ENCODE data around the gene CSGALNACT2. TPM values are rescaled to one million over a fixed set of nuclear protein-coding genes. Genes with fewer than 3 reads are reported as not detected.

The CSGALNACT2 gene
- polyA plus RNA-seq, 1 of the 3 experiments (the other 2 are of a cell fraction) = 11.5 TPM

DNA sequence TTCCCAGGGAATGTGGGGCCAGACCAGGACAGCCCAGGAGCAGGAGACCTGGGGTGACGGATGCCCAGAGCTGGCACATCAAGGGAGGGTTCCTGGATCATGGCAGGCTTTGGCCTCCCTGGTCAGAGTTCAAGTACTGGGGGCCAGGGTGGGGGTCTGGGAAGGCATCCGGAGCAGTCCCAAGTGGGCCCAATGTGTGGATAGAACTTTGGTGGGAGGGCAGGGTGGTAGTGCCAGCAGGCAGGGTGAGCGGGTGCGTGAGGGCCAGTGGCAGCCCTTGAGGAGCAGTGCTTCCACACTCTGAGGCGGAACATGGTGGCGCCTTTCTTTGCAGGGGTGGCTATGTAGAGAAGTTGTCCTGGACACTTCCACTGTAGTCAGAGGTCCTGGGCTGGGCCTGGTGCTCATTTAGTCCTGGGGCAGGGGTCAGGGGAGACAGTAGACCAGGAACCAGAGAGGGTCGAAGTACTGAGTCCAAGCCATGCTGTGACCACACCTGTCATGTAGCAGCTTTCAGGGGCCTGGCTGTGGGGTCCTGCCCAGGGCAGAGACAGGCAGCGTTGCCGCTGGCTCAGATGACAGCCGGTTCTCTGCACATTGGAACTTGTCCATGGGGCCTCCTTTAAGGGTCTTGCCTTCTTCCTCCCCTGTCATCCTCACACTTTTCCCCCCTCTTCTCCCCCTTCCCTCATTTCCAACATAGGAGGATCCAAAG lies 22.2 kb upstream of the CSGALNACT2 start (continued):
- TF ChIP-seq NFIC (IDR thresholded peaks at IDR 0.05; ENCODE audit: borderline replicate concordance) = no peak
- no peak for TF ChIP-seq FOXM1 (IDR thresholded peaks at IDR 0.05; ENCODE audit: low read depth)

GRCh38 chr10:43116596-43116995 lies 21.6 kb upstream of the CSGALNACT2 start:
- H3K9ac ChIP-seq = no peak overlapping the region
- H3K4me2 ChIP-seq = no peak overlapping the region
- no peak overlapping the region for H2AFZ ChIP-seq (ENCODE audit: low read depth)
- DNase-seq = no peak
- H3K9me2 ChIP-seq = no peaks in the 10 kb centered on the region
- no peak overlapping the region; a peak in 1 of 4 replicates for H3K27ac ChIP-seq (ENCODE audit: low read depth in 2 of 2, low read length in 1 of 2)
- H3K27me3 ChIP-seq (ENCODE audit: insufficient read depth) = no peaks in the 10 kb centered on the region
- peaks cover 0 to 5% of the 10 kb centered on the region in 2 experiments; a peak in 1 of 4 replicates for H3K4me1 ChIP-seq (ENCODE audit: control insufficient read depth in 1 of 2, insufficient read depth in 2 of 2, low read depth in 1 of 2, low read length in 1 of 2)
- no peaks in the 10 kb centered on the region for H3K9me3 ChIP-seq
- H3K36me3 ChIP-seq (replicated peaks in 1 of 2; ENCODE audit: control insufficient read depth in 1 of 2, insufficient read depth in 2 of 2, low read length in 1 of 2) = peaks cover 0 to 7% of the 10 kb centered on the region in 2 experiments
- no peaks in the 10 kb centered on the region for H4K20me1 ChIP-seq (ENCODE audit: insufficient read depth)
- H3K4me3 ChIP-seq (ENCODE audit: low read depth in 2 of 2, low read length in 1 of 2) = no peak overlapping the region
- 71% methylated on average over 10 of the region's 10 CpGs for WGBS (ENCODE audit: low lambda C conversion rate)
- no peaks in the 10 kb centered on the region for H3K79me2 ChIP-seq (ENCODE audit: insufficient read depth)
- H3F3A ChIP-seq (replicated peaks; ENCODE audit: insufficient read depth) = no peaks in the 10 kb centered on the region
- ChIA-PET POLR2A (interaction anchor here (0.7 kb wide), 1 partner anchor 181 kb away, joined by 3 read pairs; no protein-coding TSS in a partner anchor), CTCF (no interaction called here)
- no peak for TF ChIP-seq ELF1 (IDR thresholded peaks at IDR 0.05)
- no peak for TF ChIP-seq SIN3A (IDR thresholded peaks at IDR 0.05; ENCODE audit: borderline replicate concordance, low read depth, low read length)
- TF ChIP-seq ZBTB33 (IDR thresholded peaks at IDR 0.05; ENCODE audit: borderline replicate concordance, low read depth) = no peak
- TF ChIP-seq TEAD4 (IDR thresholded peaks at IDR 0.05; ENCODE audit: borderline replicate concordance, insufficient read depth) = no peak
- TF ChIP-seq, protein P1, sequence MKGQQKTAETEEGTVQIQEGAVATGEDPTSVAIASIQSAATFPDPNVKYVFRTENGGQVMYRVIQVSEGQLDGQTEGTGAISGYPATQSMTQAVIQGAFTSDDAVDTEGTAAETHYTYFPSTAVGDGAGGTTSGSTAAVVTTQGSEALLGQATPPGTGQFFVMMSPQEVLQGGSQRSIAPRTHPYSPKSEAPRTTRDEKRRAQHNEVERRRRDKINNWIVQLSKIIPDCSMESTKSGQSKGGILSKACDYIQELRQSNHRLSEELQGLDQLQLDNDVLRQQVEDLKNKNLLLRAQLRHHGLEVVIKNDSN (IDR thresholded peaks at IDR 0.05; ENCODE audit: borderline replicate concordance, low read depth) = no peak
- TF ChIP-seq POLR2AphosphoS5 (IDR thresholded peaks at IDR 0.05; ENCODE audit: low read depth, low read length) = no peak
- TF ChIP-seq GATA2 (CRISPR knock-in tag; IDR thresholded peaks at IDR 0.05) = no peak
- no peak for TF ChIP-seq RXRA (IDR thresholded peaks at IDR 0.05; ENCODE audit: borderline replicate concordance, low read depth)
- TF ChIP-seq TCF12 (IDR thresholded peaks at IDR 0.05) = no peak
- no peak for TF ChIP-seq EZH2phosphoT487 (IDR thresholded peaks at IDR 0.05; ENCODE audit: borderline replicate concordance, low read depth)
- no peak for TF ChIP-seq NRF1 (IDR thresholded peaks at IDR 0.05; ENCODE audit: low read depth, low read length)
- no peak for TF ChIP-seq GABPA (IDR thresholded peaks at IDR 0.05; ENCODE audit: low read depth)
- no peak for TF ChIP-seq RCOR1 (IDR thresholded peaks at IDR 0.05; ENCODE audit: low read length)
- no peak for TF ChIP-seq YY1 (IDR thresholded peaks at IDR 0.05; ENCODE audit: low read depth)
- TF ChIP-seq SMC3 (IDR thresholded peaks at IDR 0.05; ENCODE audit: low read depth, low read length) = no peak
- no peak for TF ChIP-seq FOXM1 (IDR thresholded peaks at IDR 0.05; ENCODE audit: low read depth)
- no peak for TF ChIP-seq TAF1 (IDR thresholded peaks at IDR 0.05; ENCODE audit: borderline replicate concordance, low read depth, low read length)
- TF ChIP-seq CTCF (IDR thresholded peaks at IDR 0.05) = no peak
- TF ChIP-seq, protein P2, sequence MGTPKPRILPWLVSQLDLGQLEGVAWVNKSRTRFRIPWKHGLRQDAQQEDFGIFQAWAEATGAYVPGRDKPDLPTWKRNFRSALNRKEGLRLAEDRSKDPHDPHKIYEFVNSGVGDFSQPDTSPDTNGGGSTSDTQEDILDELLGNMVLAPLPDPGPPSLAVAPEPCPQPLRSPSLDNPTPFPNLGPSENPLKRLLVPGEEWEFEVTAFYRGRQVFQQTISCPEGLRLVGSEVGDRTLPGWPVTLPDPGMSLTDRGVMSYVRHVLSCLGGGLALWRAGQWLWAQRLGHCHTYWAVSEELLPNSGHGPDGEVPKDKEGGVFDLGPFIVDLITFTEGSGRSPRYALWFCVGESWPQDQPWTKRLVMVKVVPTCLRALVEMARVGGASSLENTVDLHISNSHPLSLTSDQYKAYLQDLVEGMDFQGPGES (IDR thresholded peaks at IDR 0.05; ENCODE audit: low read depth, low read length) = no peak

All from SK-N-SH (cell line).